GM04504 (cell line): ENCODE data around the gene MYO16.
"Not testable (repeated sequence)": the region's sequence is repeated elsewhere in the genome, so short reads cannot be mapped to it uniquely, and the experiment has no call there.

Experiments used
- DNase-seq: peaks from one replicate; pipeline ENCODE4 v3.0.0-alpha.2; 2012; ENCODE audit warnings: low read depth

MYO16 gene

GRCh38 chr13:108981407-108981806, 352.0 kb downstream of the MYO16 start:
- no peak for DNase-seq

- DNase-seq: no peak
Observed at GRCh38 chr13:108983273-108983672, 353.9 kb downstream of the MYO16 start.

GRCh38 chr13:108984251-108984920, 355.0 kb downstream of the MYO16 start:
- DNase-seq: no peak

DNA sequence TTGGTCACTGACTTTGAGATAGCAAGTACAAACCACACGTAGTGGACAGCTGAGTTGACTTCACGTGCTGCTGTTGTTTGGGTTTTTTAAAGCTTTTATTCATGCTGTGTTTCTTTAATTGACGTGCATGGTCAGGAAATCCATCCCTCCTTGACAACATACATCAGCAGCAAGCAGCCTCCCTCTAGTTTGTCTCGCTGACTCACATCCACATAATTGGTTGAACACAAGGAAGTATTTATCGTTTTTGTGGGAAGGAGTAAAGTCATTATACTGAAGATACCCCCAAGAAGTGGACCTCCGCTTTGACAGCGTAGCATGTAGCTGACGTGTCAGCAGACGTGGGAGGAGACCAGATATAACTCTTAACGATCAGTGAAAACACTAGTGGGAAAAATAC, 355.8 kb downstream of the MYO16 start:
- DNase-seq: no peak

DNA sequence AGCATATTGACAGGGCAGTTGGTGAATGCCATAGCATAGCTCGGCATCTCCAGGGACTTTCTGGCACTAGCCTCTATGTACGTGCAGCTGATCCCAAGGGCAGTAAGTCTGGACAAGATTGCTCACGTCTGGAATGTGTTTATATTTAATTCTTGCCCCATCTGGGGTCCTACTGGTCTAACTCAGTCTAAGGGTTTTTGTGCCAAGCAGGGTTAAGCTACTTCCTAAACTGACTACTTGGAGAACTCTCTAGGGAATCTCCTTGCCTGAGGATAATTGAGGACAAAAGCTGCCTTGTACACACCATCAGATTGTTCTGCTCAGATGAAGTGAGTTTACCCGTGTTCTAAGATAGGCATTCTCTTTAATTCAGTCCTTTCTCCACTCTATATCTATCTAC, 358.1 kb downstream of the MYO16 start:
- DNase-seq: no peak

DNA sequence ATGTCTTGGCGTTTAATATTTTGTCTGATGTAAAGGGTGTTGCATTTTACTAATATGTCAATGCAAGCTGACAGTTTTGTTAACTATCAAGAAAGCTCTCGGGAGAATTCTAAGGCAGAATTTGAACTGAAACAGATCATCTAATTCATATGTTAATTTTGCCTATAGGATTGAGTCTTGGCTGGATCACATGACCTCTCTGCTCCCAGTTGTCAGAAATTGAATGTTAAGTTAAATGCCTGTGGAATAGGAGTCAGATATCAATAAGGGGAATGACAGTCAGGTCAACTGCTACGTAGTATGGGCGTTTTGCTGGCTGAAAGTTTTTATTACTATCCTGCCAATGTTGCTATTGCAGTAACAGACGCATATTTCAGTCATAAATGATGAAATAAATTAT, 358.5 kb downstream of the MYO16 start:
- no peak for DNase-seq

- not testable (repeated sequence) for DNase-seq
Observed at GRCh38 chr13:108991416-108991815, 362.0 kb downstream of the MYO16 start.

GRCh38 chr13:108993346-108993745, 363.9 kb downstream of the MYO16 start:
- no peak for DNase-seq

- DNase-seq: no peak
Observed at GRCh38 chr13:108996430-108996829, 367.0 kb downstream of the MYO16 start.

DNA sequence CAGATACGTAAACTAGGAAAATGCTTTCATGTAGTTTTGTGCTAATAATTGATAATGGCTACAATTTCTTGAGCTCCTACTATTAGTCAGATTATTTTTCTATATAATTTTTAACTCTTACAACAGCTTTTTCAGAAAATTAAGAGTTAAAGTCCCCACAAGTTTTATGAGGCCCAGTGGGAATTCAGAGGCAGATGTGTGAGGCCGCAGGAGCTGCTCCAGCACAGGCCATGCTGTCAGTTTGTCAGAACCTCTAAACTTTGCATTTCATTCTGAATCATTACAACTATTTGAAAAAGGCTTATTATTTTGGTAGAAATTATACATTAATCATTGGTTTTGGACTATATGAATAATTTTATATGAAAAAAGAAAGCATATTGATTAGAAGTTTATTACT, 370.8 kb downstream of the MYO16 start:
- no peak for DNase-seq

GRCh38 chr13:109002934-109003333, 373.5 kb downstream of the MYO16 start:
- no peak for DNase-seq

- no peak for DNase-seq
Observed at GRCh38 chr13:109007946-109008345, 378.5 kb downstream of the MYO16 start.

GRCh38 chr13:109009756-109010155, 380.3 kb downstream of the MYO16 start:
- no peak for DNase-seq

- DNase-seq: no peak
Observed at GRCh38 chr13:109010912-109011311, 381.5 kb downstream of the MYO16 start.

GRCh38 chr13:109012115-109012514, 382.7 kb downstream of the MYO16 start:
- no peak for DNase-seq

- DNase-seq: no peak
Observed at GRCh38 chr13:109021558-109021957, 392.1 kb downstream of the MYO16 start.

- no peak for DNase-seq
Observed at GRCh38 chr13:109024611-109025010, 395.2 kb downstream of the MYO16 start.

- DNase-seq: no peak
Observed at GRCh38 chr13:109026266-109026665, 396.9 kb downstream of the MYO16 start.

DNA sequence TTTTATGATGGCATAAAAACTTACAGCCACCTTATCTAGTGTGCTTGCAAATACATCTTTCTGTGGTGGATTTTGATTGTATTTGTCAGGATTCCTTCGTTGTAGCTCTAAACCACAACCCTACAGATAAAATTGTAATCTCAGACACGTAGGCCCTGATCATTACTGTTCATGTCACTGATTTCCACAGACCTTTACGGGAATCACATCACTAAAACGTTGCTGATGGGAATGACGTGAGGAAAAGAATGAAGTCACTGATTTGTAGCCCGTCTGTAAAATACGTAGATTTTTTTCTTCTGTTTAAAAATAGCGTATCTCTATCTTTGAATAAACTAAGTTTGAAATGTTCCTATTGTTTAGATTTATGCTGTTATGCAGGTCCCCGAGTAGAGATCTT, 399.2 kb downstream of the MYO16 start:
- DNase-seq: no peak

GRCh38 chr13:109033090-109033489, 403.7 kb downstream of the MYO16 start:
- DNase-seq: no peak

GRCh38 chr13:109036078-109036780, 406.8 kb downstream of the MYO16 start:
- DNase-seq: no peak

DNA sequence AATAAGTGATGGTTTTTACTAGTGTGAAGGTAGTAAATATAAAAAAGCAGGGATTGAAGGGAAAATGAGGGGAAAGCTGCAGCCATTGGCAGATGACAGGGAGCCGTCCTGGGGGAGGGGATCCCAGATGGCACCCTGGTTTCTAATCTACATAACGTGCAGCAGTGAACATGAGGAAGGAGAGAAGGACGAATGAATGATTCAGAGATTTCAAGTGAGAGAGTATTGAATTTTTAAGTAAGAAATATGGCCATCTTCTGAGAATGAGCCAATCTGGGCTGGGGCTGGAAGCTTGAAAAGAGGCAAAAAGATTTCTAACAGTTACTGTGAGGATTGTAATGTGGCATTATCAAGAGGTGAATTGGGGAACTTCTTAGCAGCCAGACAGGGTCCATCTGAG, 414.2 kb downstream of the MYO16 start:
- no peak for DNase-seq

GRCh38 chr13:109055850-109056249, 426.4 kb downstream of the MYO16 start:
- DNase-seq: no peak

GRCh38 chr13:109058087-109058486, 428.7 kb downstream of the MYO16 start:
- no peak for DNase-seq
